SH-SY5Y (cell line): ENCODE results near the gene TBC1D3B.

Source experiments
- GATA2 ChIP-seq: IDR thresholded peaks from 2 replicates; pipeline ENCODE4 v1.6.1; 2011; ENCODE audit warnings: mild to moderate bottlenecking, low read depth, low read length
- GATA3 ChIP-seq: IDR thresholded peaks from 2 replicates; pipeline ENCODE4 v1.6.1; 2011; ENCODE audit warnings: low read depth, mild to moderate bottlenecking, low read length, moderate library complexity

GRCh38 chr17:36188891-36189306 is 12.5 kb upstream of the TBC1D3B start:
- TF ChIP-seq GATA2, result no peak
- no peak for TF ChIP-seq GATA3
